GM18951 (cell line): ENCODE results near the gene C8B.

Experiments used
- POLR2A ChIP-seq: IDR thresholded peaks from 4 replicates; pipeline ENCODE4 v1.6.1; 2011; ENCODE audit warnings: mild to moderate bottlenecking; ENCODE audit not compliant: insufficient read length, insufficient read depth; ENCODE audit errors: extremely low read depth
- in situ Hi-C: fragments of 300-500 bp; cut with MboI; formaldehyde crosslinking; loops from one replicate; pipeline ENCODE4 v1.12.0; 2022; ENCODE audit warnings: low sequenced_read_pairs, mixed read lengths, inconsistent platforms; ENCODE audit not compliant: unreplicated experiment

C8B gene

DNA sequence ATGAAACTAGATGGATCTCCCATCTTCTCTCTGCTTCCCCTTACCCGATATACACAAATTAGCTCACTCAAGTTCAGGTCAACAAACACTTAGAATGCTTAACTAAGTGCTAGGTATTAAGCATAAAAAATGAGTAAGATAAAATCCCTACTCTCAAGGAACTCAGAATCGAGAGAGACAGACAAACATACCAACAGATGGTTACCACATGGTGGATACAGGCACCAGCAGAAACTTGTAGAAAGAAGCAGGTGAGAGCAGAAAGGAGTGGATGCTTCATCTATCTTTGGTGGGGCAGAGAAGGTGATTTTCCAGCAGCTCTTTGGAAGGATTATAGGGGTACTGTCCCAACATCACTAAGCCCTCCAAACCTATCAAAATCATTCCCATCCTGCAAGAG lies 32.2 kb downstream of the C8B start:
- TF ChIP-seq POLR2A: no peak
- in situ Hi-C loops: no loop called here

DNA sequence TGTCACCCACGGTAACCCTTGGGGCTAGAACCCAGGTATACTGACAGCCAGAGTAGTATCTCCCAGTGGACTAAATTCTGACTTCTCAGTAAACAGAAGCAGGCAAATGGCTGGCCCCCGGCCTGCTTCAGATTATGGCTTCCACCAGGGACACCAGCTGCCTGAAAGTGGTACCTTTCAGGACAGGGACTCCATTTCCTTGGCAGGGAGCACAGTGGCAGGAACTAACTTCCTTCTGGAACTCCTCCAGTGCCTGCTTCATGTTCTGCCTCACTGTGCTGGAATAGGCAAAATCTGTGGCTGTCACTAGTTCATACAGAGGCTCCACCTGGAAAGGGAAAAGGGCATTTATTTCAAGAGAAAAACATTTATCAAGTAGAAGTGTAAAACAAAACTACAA lies 32.7 kb downstream of the C8B start:
- in situ Hi-C loops: no loop called here
- TF ChIP-seq POLR2A: no peak

DNA sequence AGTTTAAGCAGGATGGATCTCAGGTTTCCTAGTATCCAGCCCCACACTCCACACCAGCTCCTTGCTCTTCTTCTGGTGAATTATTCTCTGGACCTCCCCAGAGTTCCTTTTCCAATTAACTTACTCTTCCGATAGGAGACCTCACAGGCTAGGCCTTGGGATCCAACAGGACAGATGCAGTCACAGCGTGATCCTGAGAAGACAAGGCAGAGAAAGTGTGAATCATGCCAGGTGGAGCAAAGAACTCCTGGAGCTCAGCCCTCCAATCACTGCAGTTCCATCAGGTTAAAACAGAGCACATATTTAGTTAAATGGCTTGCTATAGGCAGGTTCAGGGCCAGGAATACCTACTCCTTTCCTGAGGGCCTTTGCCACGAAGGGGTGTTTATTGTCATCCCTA lies 34.1 kb downstream of the C8B start:
- in situ Hi-C loops: no loop called here
- TF ChIP-seq POLR2A: no peak

DNA sequence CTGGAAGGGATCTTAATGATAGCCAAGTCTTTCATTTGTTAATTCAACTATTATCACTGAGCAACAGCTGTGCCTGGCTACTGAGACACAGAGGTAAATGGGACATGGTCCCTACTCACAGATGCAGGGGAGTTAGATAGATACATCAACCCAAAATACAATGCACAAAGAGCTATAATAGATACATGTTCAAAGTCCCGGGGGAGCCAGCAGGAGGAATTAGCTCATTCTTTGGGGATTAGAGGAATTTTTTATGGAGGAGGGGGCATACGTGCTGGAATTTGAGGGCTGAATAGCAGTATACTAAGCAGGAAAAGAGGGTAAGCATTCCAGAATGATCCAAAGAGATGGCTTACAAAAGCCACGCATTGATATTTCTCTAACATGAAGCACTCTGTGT lies 34.6 kb downstream of the C8B start:
- in situ Hi-C loops: no loop called here
- TF ChIP-seq POLR2A: no peak

DNA sequence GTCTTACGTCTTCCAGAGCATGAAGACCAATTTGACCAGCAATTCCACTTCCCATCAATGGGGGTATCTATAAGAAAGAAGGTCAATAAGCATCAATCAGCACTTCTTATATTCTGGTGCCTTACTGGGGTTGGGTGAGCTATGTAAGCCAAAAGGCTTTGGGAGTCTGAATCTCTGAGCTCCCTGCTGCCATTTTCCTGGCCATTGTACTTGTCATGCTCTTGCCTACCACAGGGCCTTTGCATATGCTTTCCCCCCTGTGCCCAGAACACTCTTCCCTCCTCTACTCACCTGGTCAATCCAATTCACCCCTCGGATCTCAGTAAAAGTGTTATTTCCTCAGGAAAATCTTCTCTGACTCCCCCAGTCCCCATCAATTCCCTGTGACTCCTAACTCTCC lies 36.3 kb downstream of the C8B start:
- TF ChIP-seq POLR2A: no peak
- in situ Hi-C loops: no loop called here

DNA sequence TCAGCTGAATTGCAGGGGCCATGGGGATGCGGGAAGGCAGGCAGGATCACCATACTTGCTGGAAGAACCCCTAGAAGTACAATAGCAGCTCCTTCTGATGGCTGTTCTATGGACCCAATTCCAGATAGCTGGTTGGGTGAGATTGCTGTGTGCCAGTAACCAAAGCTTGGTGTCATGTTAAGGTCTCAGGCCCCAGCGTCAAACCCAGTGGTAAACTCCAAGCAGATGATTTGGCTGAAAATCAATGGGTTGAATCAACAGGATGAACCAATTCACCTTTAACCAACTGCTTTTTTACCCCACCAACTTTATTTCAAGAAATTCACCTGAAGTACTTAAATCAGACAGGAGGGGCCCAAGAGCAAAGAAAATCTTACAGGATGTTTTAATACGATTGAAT lies 37.8 kb downstream of the C8B start:
- TF ChIP-seq POLR2A: no peak
- in situ Hi-C loops: no loop called here

DNA sequence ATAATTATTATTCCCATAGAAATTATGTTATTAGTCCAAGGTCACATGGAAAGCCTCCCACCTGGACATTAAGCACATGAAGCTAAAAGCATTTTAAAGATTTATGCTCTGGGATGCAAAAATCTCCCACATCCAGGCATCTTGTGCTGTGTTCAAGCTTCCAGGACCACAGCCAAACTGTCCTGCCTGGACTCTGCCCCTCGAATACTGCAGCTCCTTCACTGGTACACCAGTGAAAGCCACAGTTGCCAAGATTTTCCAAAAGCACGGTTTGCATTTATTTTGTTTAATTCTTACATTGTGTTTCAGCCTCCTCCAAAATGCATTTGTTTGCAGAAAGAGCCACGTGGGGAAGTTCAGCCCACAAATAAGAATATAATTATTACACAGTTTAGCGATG lies 38.6 kb downstream of the C8B start:
- no peak for TF ChIP-seq POLR2A
- in situ Hi-C loops: no loop called here

DNA sequence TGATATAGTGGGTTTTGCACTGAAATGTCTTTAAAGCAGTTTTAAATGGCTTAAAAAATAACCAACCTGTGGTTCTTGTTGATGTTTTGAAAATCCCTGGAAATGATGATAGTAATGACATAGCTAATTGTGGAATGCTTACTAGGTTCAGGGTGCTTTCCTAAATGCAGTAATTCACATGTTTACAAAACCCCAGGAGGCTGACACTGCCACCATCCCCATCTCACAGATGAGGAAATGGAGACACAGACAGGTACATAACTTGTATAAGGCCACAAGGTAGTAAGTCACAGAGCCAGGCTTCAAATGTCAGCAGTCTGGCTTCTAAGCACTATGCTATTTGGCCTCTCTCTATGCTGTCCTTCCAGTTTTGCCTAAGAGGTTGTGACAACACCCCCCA lies 40.6 kb downstream of the C8B start:
- no peak for TF ChIP-seq POLR2A
- in situ Hi-C loops: no loop called here

DNA sequence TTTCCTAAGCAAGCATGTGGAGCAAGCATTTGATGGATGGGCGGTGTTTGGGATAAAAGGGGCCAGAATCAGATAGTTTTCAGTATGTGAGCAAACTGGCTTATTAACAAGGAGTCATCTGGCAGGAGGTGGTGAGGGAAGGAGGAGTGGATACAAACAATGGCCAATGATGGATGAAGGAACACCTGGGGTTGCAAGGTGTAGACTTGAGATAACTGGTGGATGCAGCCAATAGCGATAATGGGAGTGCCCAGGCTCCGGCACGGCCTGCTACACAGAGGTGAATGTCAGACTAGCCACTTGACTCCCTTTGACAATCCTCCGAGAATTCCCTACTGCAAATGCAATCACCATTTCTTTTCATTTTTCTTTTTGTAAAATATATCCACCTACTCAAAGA lies 41.7 kb downstream of the C8B start:
- in situ Hi-C loops: no loop called here

DNA sequence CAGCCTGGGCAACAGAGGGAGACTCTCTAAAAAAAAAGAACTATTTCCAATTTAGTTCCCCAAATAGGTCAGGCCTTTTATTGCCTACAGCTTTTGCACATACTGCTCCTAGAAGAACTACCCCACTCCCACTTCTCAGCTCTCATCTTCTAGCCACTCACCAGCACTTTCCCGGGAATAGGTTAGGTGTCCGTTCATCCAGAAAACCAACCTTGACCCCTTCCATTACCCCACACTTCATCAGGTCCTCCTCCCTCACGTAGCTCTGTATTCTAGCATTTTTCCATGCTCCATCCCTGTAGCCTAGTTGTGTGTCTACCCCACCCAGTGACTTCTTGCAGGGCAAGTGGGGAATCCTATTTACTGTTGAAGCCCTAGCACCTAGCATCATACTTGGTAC lies 42.6 kb downstream of the C8B start:
- in situ Hi-C loops: no loop called here
- TF ChIP-seq POLR2A: no peak

More for the DNA sequence above, 41.7 kb downstream of the C8B start:
- TF ChIP-seq POLR2A: no peak

DNA sequence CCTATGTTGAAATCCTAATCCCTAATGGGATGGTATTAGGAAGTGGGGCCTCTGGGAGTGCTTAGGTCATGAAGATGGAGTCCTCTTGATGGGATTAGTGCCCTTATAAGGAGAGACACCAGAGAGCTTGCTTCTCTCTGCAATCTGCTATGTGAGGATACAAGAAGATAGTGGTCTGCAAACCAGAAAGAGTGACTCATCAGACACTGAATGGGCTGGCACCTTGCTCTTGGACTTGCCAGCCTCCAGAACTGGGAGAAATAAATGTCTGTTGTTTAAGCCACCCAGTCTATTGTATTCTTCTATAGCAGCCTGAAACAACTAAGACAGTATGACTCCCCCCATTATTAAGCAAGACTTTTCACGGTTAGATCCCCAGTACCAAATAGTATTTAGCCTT lies 43.3 kb downstream of the C8B start:
- TF ChIP-seq POLR2A: no peak
- in situ Hi-C loops: no loop called here

DNA sequence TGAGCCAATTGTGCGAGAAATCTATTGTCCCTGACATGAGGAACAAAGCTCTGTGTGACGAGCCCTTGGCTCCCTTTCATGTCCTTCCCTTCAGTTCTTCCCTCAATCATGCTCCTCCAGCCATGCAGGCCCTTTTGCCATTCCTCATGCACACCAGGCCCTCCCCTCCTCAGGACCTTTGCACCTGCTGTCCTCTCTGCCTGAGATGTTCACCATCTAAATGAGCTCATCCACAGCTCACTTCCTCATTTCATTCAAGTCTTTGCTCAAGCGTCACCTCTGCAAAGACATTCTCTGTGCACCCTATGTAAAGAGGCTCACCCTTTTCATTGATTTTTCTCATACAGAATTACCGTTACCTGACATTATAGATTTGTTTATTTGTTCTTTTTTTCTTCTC lies 43.7 kb downstream of the C8B start:
- no peak for TF ChIP-seq POLR2A
- in situ Hi-C loops: no loop called here

DNA sequence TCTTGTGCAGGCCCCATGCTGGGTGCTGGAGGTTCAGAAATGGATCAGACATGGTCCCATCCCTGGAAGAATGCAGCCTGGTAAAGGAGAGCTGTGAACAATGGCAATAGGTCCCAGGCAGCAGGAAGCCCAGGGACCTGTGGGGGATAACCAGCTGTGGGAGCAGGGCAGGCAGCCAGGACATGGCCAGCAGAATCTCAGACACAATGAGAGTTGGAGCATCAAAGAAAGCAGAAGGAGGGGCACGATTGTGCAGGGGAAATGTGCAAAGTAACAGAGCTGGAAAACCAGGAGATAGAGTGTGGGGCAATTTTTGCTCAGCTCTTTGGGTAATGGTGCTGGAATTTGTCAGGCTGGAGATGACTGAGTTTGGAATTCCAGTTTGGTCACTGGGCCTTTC lies 44.3 kb downstream of the C8B start:
- no peak for TF ChIP-seq POLR2A
- in situ Hi-C loops: no loop called here

DNA sequence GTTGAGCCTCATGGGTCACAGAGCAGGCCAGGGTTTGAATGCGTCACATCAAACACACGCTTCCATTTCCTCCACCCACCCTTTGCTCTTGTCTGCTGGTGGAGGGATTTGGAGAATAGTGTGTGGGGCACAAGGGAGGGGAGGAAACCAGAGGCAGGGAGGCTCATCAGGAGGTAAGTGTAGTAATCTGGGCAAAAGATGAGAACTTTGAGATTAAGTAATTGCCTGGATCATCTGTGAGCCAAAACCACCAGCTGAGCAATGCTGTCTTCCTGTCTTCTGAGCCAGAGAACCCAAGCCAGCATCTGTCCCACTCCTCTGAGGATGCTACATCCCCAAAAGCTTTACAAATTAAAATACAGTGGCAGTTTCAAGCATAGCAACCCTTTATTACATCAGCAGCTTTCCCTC lies 45.2 kb downstream of the C8B start:
- no peak for TF ChIP-seq POLR2A
- in situ Hi-C loops: no loop called here

DNA sequence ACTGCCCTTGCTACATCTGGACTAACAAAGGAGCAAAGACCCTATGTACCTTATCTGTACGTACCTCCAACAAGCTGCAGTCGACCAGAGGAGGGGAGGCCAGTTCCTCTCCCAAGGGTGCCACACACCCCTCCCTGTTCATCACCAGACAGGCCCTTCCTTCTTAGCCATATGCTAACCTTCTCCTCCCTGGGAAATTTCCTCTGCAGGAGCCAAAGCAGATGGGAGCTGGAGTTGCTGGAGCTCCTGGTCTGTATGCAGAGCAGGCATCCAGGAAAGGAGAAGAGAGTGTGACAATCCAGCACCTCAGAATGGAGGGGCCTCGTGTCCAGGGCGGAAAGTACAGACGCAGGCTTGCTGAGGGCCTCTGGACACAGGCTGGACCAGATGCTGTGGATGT lies 48.5 kb downstream of the C8B start:
- TF ChIP-seq POLR2A: no peak
- in situ Hi-C loops: no loop called here
